ENCODE data around the gene ARHGEF37.

DNA sequence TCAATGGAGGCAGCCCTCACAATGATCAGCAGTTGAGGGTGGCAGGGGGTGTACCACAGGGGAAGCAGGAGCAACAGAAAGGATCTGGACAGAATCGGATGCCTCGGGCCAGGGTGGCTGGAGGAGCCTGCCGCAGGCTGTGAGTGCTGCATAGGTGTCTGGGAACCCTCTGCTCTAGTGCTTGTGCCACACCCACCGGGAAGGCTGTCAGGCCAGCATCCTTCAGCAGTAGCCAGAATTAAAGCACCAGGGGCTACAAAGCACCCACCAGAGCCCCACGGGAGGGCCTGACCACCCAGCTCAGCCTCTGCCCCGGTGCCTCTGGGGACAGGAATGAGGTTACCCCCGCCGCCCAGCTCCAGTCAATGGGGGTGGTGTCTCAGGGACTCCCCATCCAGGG, 49.0 kb downstream of the ARHGEF37 start:
- TF ChIP-seq, protein P1, sequence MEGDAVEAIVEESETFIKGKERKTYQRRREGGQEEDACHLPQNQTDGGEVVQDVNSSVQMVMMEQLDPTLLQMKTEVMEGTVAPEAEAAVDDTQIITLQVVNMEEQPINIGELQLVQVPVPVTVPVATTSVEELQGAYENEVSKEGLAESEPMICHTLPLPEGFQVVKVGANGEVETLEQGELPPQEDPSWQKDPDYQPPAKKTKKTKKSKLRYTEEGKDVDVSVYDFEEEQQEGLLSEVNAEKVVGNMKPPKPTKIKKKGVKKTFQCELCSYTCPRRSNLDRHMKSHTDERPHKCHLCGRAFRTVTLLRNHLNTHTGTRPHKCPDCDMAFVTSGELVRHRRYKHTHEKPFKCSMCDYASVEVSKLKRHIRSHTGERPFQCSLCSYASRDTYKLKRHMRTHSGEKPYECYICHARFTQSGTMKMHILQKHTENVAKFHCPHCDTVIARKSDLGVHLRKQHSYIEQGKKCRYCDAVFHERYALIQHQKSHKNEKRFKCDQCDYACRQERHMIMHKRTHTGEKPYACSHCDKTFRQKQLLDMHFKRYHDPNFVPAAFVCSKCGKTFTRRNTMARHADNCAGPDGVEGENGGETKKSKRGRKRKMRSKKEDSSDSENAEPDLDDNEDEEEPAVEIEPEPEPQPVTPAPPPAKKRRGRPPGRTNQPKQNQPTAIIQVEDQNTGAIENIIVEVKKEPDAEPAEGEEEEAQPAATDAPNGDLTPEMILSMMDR (conservative IDR thresholded peaks at IDR 0.05; ENCODE audit: low read length), result no peak
- no peak for TF ChIP-seq EZH2phosphoT487 (IDR thresholded peaks at IDR 0.05; ENCODE audit: borderline replicate concordance, low read depth, low read length)

Data from OCI-LY7 (cell line).